ENCODE data around the gene SURF6.

The SURF6 gene

GRCh38 chr9:133285252-133285775 lies 50.7 kb downstream of the SURF6 start:
- TF ChIP-seq TAF1 (IDR thresholded peaks at IDR 0.05; ENCODE audit: borderline replicate concordance, insufficient read depth, low read length) (no peak), FOXP2 (optimal IDR thresholded peaks at IDR 0.05; ENCODE audit: borderline replicate concordance, extremely low read depth, extremely low read length, insufficient read depth) (no peak), REST (IDR thresholded peaks at IDR 0.05; ENCODE audit: insufficient read depth in 1 of 2, low read depth in 2 of 2, low read length in 2 of 2) (no peak), SIN3A (IDR thresholded peaks at IDR 0.05; ENCODE audit: borderline replicate concordance, insufficient read depth, low read length) (no peak), POLR2AphosphoS5 (IDR thresholded peaks at IDR 0.05; ENCODE audit: low read depth, low read length) (no peak)

DNA sequence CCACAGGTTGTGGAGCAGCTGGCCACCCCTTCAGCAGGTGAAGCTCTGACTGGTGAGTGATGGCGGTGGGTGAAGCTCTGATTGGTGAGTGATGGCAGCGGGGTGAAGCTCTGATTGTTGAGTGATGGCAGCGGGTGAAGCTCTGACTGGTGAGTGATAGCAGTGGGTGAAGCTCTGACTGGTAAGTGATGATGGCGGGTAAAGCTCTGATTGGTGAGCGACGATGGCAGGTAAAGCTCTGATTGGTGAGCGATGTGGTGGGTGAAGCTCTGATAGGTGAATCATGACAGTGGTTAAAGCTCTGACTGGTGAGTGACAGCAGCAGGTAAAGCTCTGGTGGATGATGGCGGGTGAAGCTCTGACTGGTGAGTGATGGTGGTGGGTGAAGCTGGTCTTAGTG lies 51.6 kb downstream of the SURF6 start:
- TF ChIP-seq TAF1 (IDR thresholded peaks at IDR 0.05; ENCODE audit: borderline replicate concordance, insufficient read depth, low read length): no peak
- TF ChIP-seq POLR2AphosphoS5 (IDR thresholded peaks at IDR 0.05; ENCODE audit: low read depth, low read length): no peak

- TF ChIP-seq TAF1 (IDR thresholded peaks at IDR 0.05; ENCODE audit: borderline replicate concordance, insufficient read depth, low read length) (no peak), REST (IDR thresholded peaks at IDR 0.05; ENCODE audit: insufficient read depth in 1 of 2, low read depth in 2 of 2, low read length in 2 of 2) (no peak), POLR2AphosphoS5 (IDR thresholded peaks at IDR 0.05; ENCODE audit: low read depth, low read length) (no peak), SIN3A (IDR thresholded peaks at IDR 0.05; ENCODE audit: borderline replicate concordance, insufficient read depth, low read length) (no peak), FOXP2 (optimal IDR thresholded peaks at IDR 0.05; ENCODE audit: borderline replicate concordance, extremely low read depth, extremely low read length, insufficient read depth) (no peak)
Observed at GRCh38 chr9:133282464-133283238, 53.3 kb downstream of the SURF6 start.

DNA sequence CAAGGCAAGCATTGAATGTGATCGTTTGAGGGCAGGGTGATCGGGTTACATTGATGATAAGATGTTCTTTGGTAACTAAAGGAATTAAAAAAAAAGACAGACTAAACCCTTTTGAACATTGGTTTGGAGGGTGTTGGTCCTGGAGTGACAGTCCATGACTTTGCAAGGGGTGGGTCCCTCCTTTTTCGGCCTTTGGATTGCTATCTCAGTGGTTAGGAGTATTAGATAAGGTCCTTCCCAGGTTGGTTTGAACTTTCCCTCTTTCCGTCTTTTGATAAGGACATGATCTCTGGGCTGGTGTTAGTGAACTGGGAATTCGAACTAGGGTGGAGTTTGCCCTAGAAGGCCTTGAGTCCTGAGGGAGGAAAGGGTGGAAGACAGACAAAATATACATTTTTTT lies 55.6 kb downstream of the SURF6 start:
- TF ChIP-seq TAF1 (IDR thresholded peaks at IDR 0.05; ENCODE audit: borderline replicate concordance, insufficient read depth, low read length) (no peak), FOXP2 (optimal IDR thresholded peaks at IDR 0.05; ENCODE audit: borderline replicate concordance, extremely low read depth, extremely low read length, insufficient read depth) (no peak), POLR2AphosphoS5 (IDR thresholded peaks at IDR 0.05; ENCODE audit: low read depth, low read length) (no peak), REST (IDR thresholded peaks at IDR 0.05; ENCODE audit: insufficient read depth in 1 of 2, low read depth in 2 of 2, low read length in 2 of 2) (no peak), SIN3A (IDR thresholded peaks at IDR 0.05; ENCODE audit: borderline replicate concordance, insufficient read depth, low read length) (no peak)

All from PFSK-1 (cell line).